Endothelial cell (in vitro differentiated cells): ENCODE data around the gene INSIG2. TPM values are rescaled to one million over a fixed set of nuclear protein-coding genes. Genes with fewer than 3 reads are reported as not detected.

Experiments used
- DNase-seq: peaks from one replicate; pipeline ENCODE4 v3.0.0; 2021; ENCODE audit warnings: low spot score
- H3K27ac Mint-ChIP-seq: one replicate; pipeline ENCODE4 v1.8.0; 2021; ENCODE audit warnings: mixed read lengths, inconsistent platforms; ENCODE audit not compliant: unreplicated experiment
- H3K27me3 Mint-ChIP-seq: one replicate; pipeline ENCODE4 v1.8.0; 2021; ENCODE audit warnings: mild to moderate bottlenecking, moderate library complexity, mixed read lengths, inconsistent platforms; ENCODE audit not compliant: unreplicated experiment
- H3K36me3 Mint-ChIP-seq: one replicate; pipeline ENCODE4 v1.8.0; 2021; ENCODE audit warnings: mild to moderate bottlenecking, low read depth, mixed read lengths, inconsistent platforms; ENCODE audit not compliant: unreplicated experiment
- H3K4me1 Mint-ChIP-seq: one replicate; pipeline ENCODE4 v1.8.0; 2021; ENCODE audit warnings: mild to moderate bottlenecking, mixed read lengths, inconsistent platforms; ENCODE audit not compliant: unreplicated experiment
- H3K4me3 Mint-ChIP-seq: one replicate; pipeline ENCODE4 v1.8.0; 2021; ENCODE audit warnings: mild to moderate bottlenecking, mixed read lengths, inconsistent platforms; ENCODE audit not compliant: unreplicated experiment
- H3K9me3 Mint-ChIP-seq: one replicate; pipeline ENCODE4 v1.8.0; 2021; ENCODE audit warnings: mixed read lengths, inconsistent platforms; ENCODE audit not compliant: unreplicated experiment
- CTCF ChIP-seq: fragments of 200-600 bp; sonication (generic); IDR thresholded peaks from one replicate; pipeline ENCODE4 v1.5.0; 2021; ENCODE audit warnings: antibody characterized with exemption; ENCODE audit not compliant: unreplicated experiment
- total RNA-seq: library from RNA; stranded (reverse); fragmentation: NEBNext Ultra II Directional; extraction: Animal tissue kit (Norgen Biotek cat#: 25700); gene quantifications from one replicate; pipeline ENCODE4 v1.2.1, GENCODE V29; 2021; ENCODE audit not compliant: unreplicated experiment

The INSIG2 gene
- total RNA-seq, 1 donor from 2014 or later: 21.2 TPM

GRCh38 chr2:118153433-118153832 is 65.2 kb downstream of the INSIG2 start:
- Mint-ChIP-seq H3K4me3 (no peak overlapping the region), H3K36me3 (no peaks in the 10 kb centered on the region), H3K9me3 (no peaks in the 10 kb centered on the region), H3K4me1 (peaks cover 17% of the 10 kb centered on the region), H3K27ac (no peak overlapping the region), H3K27me3 (no peaks in the 10 kb centered on the region)
- no peak for DNase-seq
- TF ChIP-seq CTCF: no peak

GRCh38 chr2:118154176-118154575 is 65.9 kb downstream of the INSIG2 start:
- Mint-ChIP-seq H3K27ac (no peak overlapping the region), H3K4me1 (peaks cover 17% of the 10 kb centered on the region), H3K27me3 (no peaks in the 10 kb centered on the region), H3K9me3 (no peaks in the 10 kb centered on the region), H3K36me3 (no peaks in the 10 kb centered on the region), H3K4me3 (no peak overlapping the region)
- no peak for DNase-seq
- TF ChIP-seq CTCF: no peak

Other genes starting within 250 kb of the INSIG2 start
- 64.5 TPM for gene CCDC93, start 74.4 kb upstream of the INSIG2 start, total RNA-seq